H9 (cell line): Measurements from ENCODE around the gene APBB2. TPM values are rescaled to one million over a fixed set of nuclear protein-coding genes. Genes with fewer than 3 reads are reported as not detected.
A peak's percentile ranks its signal among the peaks of the same experiment; 100 is the strongest.

Source experiments
- DNase-seq: peaks from one replicate; pipeline ENCODE4 v3.0.0-alpha.2; 2017
- H2AFZ ChIP-seq: one replicate; pipeline ENCODE4 v1.6.1; 2013; ENCODE audit warnings: mild to moderate bottlenecking, low read length, control low read depth, moderate library complexity
- H2AK5ac ChIP-seq: 2 replicates; pipeline ENCODE4 v1.6.1; 2013; ENCODE audit warnings: low read length, control low read depth, mixed read lengths; ENCODE audit not compliant: insufficient read length
- H2BK120ac ChIP-seq: one replicate; pipeline ENCODE4 v1.6.1; 2013; ENCODE audit warnings: low read depth, mild to moderate bottlenecking, low read length, control low read depth, inconsistent platforms; ENCODE audit not compliant: poor library complexity, severe bottlenecking
- H2BK12ac ChIP-seq: 2 replicates; pipeline ENCODE4 v1.6.1; 2013; ENCODE audit warnings: low read length, control low read depth, mixed read lengths, low read depth; ENCODE audit not compliant: insufficient read length
- H2BK15ac ChIP-seq: 2 replicates; pipeline ENCODE4 v1.6.1; 2013; ENCODE audit warnings: low read depth, low read length, control low read depth
- H2BK20ac ChIP-seq: one replicate; pipeline ENCODE4 v1.6.1; 2013; ENCODE audit warnings: low read depth, mild to moderate bottlenecking, low read length, control low read depth, inconsistent platforms; ENCODE audit not compliant: poor library complexity, severe bottlenecking
- H2BK5ac ChIP-seq: 2 replicates; pipeline ENCODE4 v1.6.1; 2013; ENCODE audit warnings: low read length, control low read depth, mixed read lengths; ENCODE audit not compliant: insufficient read length
- H3K14ac ChIP-seq: 2 replicates; pipeline ENCODE4 v1.6.1; 2013; ENCODE audit warnings: low read length, control low read depth; ENCODE audit not compliant: insufficient read depth
- H3K18ac ChIP-seq: 2 replicates; pipeline ENCODE4 v1.6.1; 2013; ENCODE audit warnings: low read depth, mild to moderate bottlenecking, mixed read lengths, low read length, control low read depth; ENCODE audit not compliant: insufficient read length
- H3K23ac ChIP-seq: 2 replicates; pipeline ENCODE4 v1.6.1; 2013; ENCODE audit warnings: low read length, control low read depth, mixed read lengths, low read depth; ENCODE audit not compliant: insufficient read length
- H3K23me2 ChIP-seq: 2 replicates; pipeline ENCODE4 v1.6.1; 2013; ENCODE audit warnings: low read depth, mild to moderate bottlenecking, mixed read lengths, low read length, control low read depth; ENCODE audit not compliant: insufficient read length, poor library complexity, severe bottlenecking
- H3K27ac ChIP-seq: 2 replicates; pipeline ENCODE4 v1.5.1; 2013; ENCODE audit warnings: low read length, control low read depth, mixed read lengths, low read depth; ENCODE audit not compliant: insufficient read length
- H3K27me3 ChIP-seq: 2 replicates; pipeline ENCODE4 v1.6.1; 2013; ENCODE audit warnings: low read length, control low read depth, inconsistent platforms; ENCODE audit not compliant: insufficient read depth
- H3K4ac ChIP-seq: 2 replicates; pipeline ENCODE4 v1.6.1; 2013; ENCODE audit warnings: low read depth, mild to moderate bottlenecking, control low read depth, inconsistent platforms, low read length, moderate library complexity
- H3K4me1 ChIP-seq: 2 replicates; pipeline ENCODE4 v1.6.1; 2013; ENCODE audit warnings: low read length, control low read depth, inconsistent platforms; ENCODE audit not compliant: insufficient read depth
- H3K4me2 ChIP-seq: 2 replicates; pipeline ENCODE4 v1.6.1; 2013; ENCODE audit warnings: low read length, control low read depth, mixed read lengths; ENCODE audit not compliant: insufficient read length, insufficient read depth
- H3K56ac ChIP-seq: 2 replicates; pipeline ENCODE4 v1.6.1; 2013; ENCODE audit warnings: low read depth, mild to moderate bottlenecking, mixed read lengths, low read length, control low read depth; ENCODE audit not compliant: insufficient read length
- H3K79me1 ChIP-seq: 2 replicates; pipeline ENCODE4 v1.6.1; 2013; ENCODE audit warnings: low read depth, mild to moderate bottlenecking, moderate library complexity, low read length, control low read depth, inconsistent platforms; ENCODE audit not compliant: insufficient read depth, poor library complexity, severe bottlenecking
- H3K79me2 ChIP-seq: 2 replicates; pipeline ENCODE4 v1.6.1; 2013; ENCODE audit warnings: low read length, control low read depth, inconsistent platforms; ENCODE audit not compliant: insufficient read depth
- H3K9ac ChIP-seq: 2 replicates; pipeline ENCODE4 v1.6.1; 2013; ENCODE audit warnings: low read length, control low read depth, mixed read lengths; ENCODE audit not compliant: insufficient read length; ENCODE audit errors: extremely low read depth
- H3K9me3 ChIP-seq: one replicate; pipeline ENCODE4 v1.6.1; 2013; ENCODE audit warnings: low read depth, low read length, inconsistent platforms; ENCODE audit not compliant: control insufficient read depth
- H3T11ph ChIP-seq: one replicate; pipeline ENCODE4 v1.6.1; 2013; ENCODE audit warnings: mild to moderate bottlenecking, low read length, control low read depth, inconsistent platforms
- H4K20me1 ChIP-seq: one replicate; pipeline ENCODE4 v1.6.1; 2013; ENCODE audit not compliant: control insufficient read depth, insufficient read length, insufficient read depth
- H4K5ac ChIP-seq: 2 replicates; pipeline ENCODE4 v1.6.1; 2013; ENCODE audit warnings: low read depth, mild to moderate bottlenecking, mixed read lengths, low read length, control low read depth; ENCODE audit not compliant: insufficient read length
- H4K8ac ChIP-seq: replicated peaks from 2 replicates; pipeline ENCODE4 v1.6.1; 2013; ENCODE audit warnings: low read length, control low read depth, mixed read lengths, low read depth; ENCODE audit not compliant: insufficient read length
- H4K91ac ChIP-seq: 2 replicates; pipeline ENCODE4 v1.6.1; 2013; ENCODE audit warnings: low read depth, mild to moderate bottlenecking, moderate library complexity, mixed read lengths, low read length, control low read depth; ENCODE audit not compliant: insufficient read length
- H3K27ac Mint-ChIP-seq, 3 experiments: 2 replicates in 2 of 3; 3 replicates in 1 of 3; pipeline ENCODE4 v1.8.0; 2020 to 2021; ENCODE audit warnings: mixed read lengths in 3 of 3, mild to moderate bottlenecking in 1 of 3, moderate library complexity in 1 of 3
- H3K27me3 Mint-ChIP-seq: 2 replicates; pipeline ENCODE4 v1.8.0; 2021; ENCODE audit warnings: low read depth, mild to moderate bottlenecking, moderate library complexity, mixed read lengths
- H3K36me3 Mint-ChIP-seq, 3 experiments: 2 replicates in 2 of 3; 3 replicates in 1 of 3; pipeline ENCODE4 v1.8.0; 2020 to 2021; ENCODE audit warnings: low read depth in 3 of 3, mixed read lengths in 3 of 3; ENCODE audit not compliant: insufficient read depth in 1 of 3
- H3K4me1 Mint-ChIP-seq, 2 experiments: 2 replicates each; pipeline ENCODE4 v1.8.0; 2020; ENCODE audit warnings: mixed read lengths in 2 of 2
- H3K4me3 Mint-ChIP-seq, 2 experiments: 2 replicates in 1 of 2; 3 replicates in 1 of 2; pipeline ENCODE4 v1.8.0; 2020 to 2021; ENCODE audit warnings: mild to moderate bottlenecking in 2 of 2, mixed read lengths in 2 of 2, moderate library complexity in 1 of 2
- H3K9me3 Mint-ChIP-seq, 2 experiments: 2 replicates in 1 of 2; 3 replicates in 1 of 2; pipeline ENCODE4 v1.8.0; 2020; ENCODE audit warnings: mild to moderate bottlenecking in 2 of 2, mixed read lengths in 2 of 2, moderate library complexity in 1 of 2
- WGBS: extraction: QIAGEN DNeasy Blood & Tissue Kit; methylation state at CpG from one replicate; pipeline ENCODE4 v1.1.7; 2013; ENCODE audit warnings: missing lambda C conversion rate, low lambda C conversion rate, mixed read lengths; ENCODE audit not compliant: insufficient read length; ENCODE audit errors: extremely low coverage; 5-methylcytosine and 5-hydroxymethylcytosine counted together
- total RNA-seq: library from RNA; stranded (reverse); gene quantifications from 2 replicates; pipeline ENCODE4 v1.2.1, GENCODE V29; 2021
- TF ChIP-seq, protein P1 (sequence below): fragments of 200-600 bp; sonication (generic); conservative IDR thresholded peaks from 3 replicates; pipeline ENCODE4 v1.8.0; 2021; ENCODE audit warnings: antibody characterized with exemption, mild to moderate bottlenecking

Gene APBB2
- total RNA-seq, 1 experiment from 2014 or later, result 39.6 TPM

DNA sequence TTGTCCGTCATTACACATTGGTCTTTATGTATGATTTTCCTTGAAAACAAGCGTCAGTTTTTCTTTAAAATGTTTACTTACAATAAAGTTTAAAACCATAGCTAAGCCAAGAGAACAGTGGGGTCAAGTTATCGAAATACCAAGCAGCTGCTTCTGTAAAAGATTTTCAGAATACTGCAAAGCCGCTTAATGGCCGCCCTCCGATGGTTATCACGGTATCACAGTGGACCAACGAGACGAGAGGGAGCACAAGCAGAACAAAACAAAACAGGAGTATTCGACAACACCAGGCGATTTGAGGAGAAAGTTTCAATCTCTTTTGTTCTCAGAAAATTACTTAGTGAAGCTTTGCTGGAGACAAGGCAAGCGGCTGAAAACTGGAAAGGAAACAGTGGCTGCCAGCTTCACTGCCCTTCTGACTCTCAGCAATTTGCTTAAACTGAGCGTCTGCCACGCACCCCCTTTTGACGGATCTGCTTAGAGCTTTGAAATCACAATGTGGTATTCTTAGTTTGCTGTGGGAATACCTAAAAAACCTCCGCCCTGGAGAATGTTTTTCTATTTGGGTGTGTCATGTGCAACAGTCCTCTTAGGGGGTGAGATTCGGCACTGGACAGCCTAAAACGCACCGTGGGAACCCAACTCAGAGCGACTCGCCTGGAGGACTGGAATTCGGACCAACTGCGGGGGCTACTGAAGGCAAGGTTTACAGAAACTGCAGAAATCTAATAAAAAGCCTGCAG lies 264.8 kb downstream of the APBB2 start:
- TF ChIP-seq, protein P1, sequence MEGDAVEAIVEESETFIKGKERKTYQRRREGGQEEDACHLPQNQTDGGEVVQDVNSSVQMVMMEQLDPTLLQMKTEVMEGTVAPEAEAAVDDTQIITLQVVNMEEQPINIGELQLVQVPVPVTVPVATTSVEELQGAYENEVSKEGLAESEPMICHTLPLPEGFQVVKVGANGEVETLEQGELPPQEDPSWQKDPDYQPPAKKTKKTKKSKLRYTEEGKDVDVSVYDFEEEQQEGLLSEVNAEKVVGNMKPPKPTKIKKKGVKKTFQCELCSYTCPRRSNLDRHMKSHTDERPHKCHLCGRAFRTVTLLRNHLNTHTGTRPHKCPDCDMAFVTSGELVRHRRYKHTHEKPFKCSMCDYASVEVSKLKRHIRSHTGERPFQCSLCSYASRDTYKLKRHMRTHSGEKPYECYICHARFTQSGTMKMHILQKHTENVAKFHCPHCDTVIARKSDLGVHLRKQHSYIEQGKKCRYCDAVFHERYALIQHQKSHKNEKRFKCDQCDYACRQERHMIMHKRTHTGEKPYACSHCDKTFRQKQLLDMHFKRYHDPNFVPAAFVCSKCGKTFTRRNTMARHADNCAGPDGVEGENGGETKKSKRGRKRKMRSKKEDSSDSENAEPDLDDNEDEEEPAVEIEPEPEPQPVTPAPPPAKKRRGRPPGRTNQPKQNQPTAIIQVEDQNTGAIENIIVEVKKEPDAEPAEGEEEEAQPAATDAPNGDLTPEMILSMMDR, result no peak
- Mint-ChIP-seq H3K36me3 (peaks cover 0 to 2% (median 0%) of the 10 kb centered on the region in 3 experiments; a peak in 2 of 7 replicates), H3K9me3 (no peaks in the 10 kb centered on the region), H3K27me3 (no peaks in the 10 kb centered on the region), H3K4me1 (peaks cover 17 to 21% of the 10 kb centered on the region in 2 experiments), H3K27ac (peak overlapping the region in 1 of 3 experiments; percentile 16; a peak in 2 of 7 replicates), H3K4me3 (no peak overlapping the region)
- Histone ChIP-seq H4K5ac (no peak overlapping the region), H3K23me2 (no peaks in the 10 kb centered on the region), H2BK12ac (no peak overlapping the region), H3K9me3 (no peaks in the 10 kb centered on the region), H4K20me1 (no peaks in the 10 kb centered on the region), H4K8ac (no peak overlapping the region), H3K18ac (no peak overlapping the region), H2BK20ac (no peak overlapping the region), H3K4me1 (peaks cover 2% of the 10 kb centered on the region; the same call in 1 of the 2 replicates), H2BK5ac (no peak overlapping the region), H3K4ac (no peak overlapping the region), H3K56ac (no peak overlapping the region), H3K23ac (no peak overlapping the region), H3K14ac (no peak overlapping the region), H3K4me2 (no peak overlapping the region), H2BK15ac (no peak overlapping the region), H3T11ph (no peak overlapping the region), H3K9ac (no peak overlapping the region), H2AFZ (no peak overlapping the region), H2BK120ac (no peak overlapping the region), H3K27ac (no peak overlapping the region), H3K27me3 (no peaks in the 10 kb centered on the region), H4K91ac (no peak overlapping the region), H2AK5ac (no peak overlapping the region), H3K79me2 (no peaks in the 10 kb centered on the region), H3K79me1 (no peaks in the 10 kb centered on the region)
- WGBS, result no CpG with 5 or more reads among the region's 23 CpGs
- no peak for DNase-seq
